ENCODE data around the gene PSMB8. TPM values are rescaled to one million over a fixed set of nuclear protein-coding genes. Genes with fewer than 3 reads are reported as not detected.

The PSMB8 gene
- total RNA-seq, 1 experiment from 2014 or later: 0.96 TPM

DNA sequence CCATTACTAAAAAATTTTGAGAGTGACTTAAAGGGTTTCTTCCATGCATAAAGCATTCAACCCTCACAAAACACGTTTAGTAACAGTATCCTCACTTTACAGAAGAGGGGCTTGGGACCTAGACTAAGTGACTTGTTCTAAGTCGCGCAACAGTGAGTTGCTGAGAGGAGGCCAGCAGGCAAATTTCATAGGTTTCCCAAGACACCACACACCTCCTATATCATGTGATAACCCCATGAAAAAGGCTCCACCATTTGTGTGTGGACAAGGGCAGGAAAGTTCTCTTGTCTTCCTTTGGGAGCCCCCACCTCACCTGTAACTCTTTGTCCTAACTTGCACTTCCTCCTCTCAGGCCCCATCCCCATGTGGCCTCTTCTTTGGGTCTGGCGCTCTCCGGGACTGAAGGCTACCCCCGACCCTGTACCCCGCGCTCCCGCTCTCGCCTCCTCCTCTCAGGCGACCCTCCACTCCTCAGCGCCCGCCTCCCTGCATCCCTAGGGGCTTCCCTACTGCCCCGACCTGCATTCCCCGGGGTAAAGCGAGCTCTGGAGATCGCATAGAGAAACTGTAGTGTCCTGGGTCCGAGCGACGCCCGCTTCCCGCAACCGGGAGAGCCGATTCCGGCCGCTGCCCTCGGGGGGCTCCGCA, 392 bp downstream of the PSMB8 start:
- Histone ChIP-seq H3K4me1 (ENCODE audit: control insufficient read depth in 1 of 2, insufficient read depth in 2 of 2, low read length in 2 of 2) (peaks cover 12 to 21% of the 10 kb centered on the region in 2 experiments; a peak in 3 of 4 replicates), H3K79me2 (ENCODE audit: insufficient read depth, low read length) (no peaks in the 10 kb centered on the region), H4K20me1 (ENCODE audit: insufficient read depth) (no peaks in the 10 kb centered on the region), H2AFZ (ENCODE audit: low read depth, low read length, poor library complexity, severe bottlenecking) (no peak overlapping the region), H3K36me3 (ENCODE audit: control insufficient read depth in 1 of 2, insufficient read depth in 2 of 2, low read length in 2 of 2) (no peaks in the 10 kb centered on the region), H3K27me3 (ENCODE audit: insufficient read depth, low read length) (no peaks in the 10 kb centered on the region), H3K27ac (ENCODE audit: low read depth, low read length) (no peak overlapping the region), H3K9me2 (ENCODE audit: insufficient read depth) (no peaks in the 10 kb centered on the region), H3K4me2 (ENCODE audit: low read length) (no peak overlapping the region), H3K9ac (ENCODE audit: low read length) (no peak overlapping the region), H3K9me3 (ENCODE audit: control insufficient read depth in 1 of 2, insufficient read depth in 1 of 2, low read depth in 1 of 2, low read length in 2 of 2) (no peaks in the 10 kb centered on the region), H3K4me3 (replicated peaks in 1 of 2; ENCODE audit: low read depth in 1 of 2, low read length in 2 of 2) (no peak overlapping the region)
- CTCF ChIA-PET: no interaction called here
- no TSS peak for BruUV-seq (replicated peaks)
- no peak for TF ChIP-seq SIN3A (IDR thresholded peaks at IDR 0.05; ENCODE audit: low read depth)
- TF ChIP-seq YY1 (IDR thresholded peaks at IDR 0.05; ENCODE audit: extremely low read depth, insufficient replicate concordance, low read depth, low read length): no peak
- no peak for TF ChIP-seq SP1 (IDR thresholded peaks at IDR 0.05; ENCODE audit: low read depth)
- no peak for TF ChIP-seq POLR2A (IDR thresholded peaks at IDR 0.05; ENCODE audit: borderline replicate concordance, extremely low read depth, insufficient read depth, insufficient read length)
- TF ChIP-seq EGR1 (IDR thresholded peaks at IDR 0.05; ENCODE audit: low read depth): no peak
- TF ChIP-seq TCF7L2 (IDR thresholded peaks at IDR 0.05; ENCODE audit: borderline replicate concordance, extremely low read depth, insufficient read depth, insufficient read length): no peak
- TF ChIP-seq, protein P1, sequence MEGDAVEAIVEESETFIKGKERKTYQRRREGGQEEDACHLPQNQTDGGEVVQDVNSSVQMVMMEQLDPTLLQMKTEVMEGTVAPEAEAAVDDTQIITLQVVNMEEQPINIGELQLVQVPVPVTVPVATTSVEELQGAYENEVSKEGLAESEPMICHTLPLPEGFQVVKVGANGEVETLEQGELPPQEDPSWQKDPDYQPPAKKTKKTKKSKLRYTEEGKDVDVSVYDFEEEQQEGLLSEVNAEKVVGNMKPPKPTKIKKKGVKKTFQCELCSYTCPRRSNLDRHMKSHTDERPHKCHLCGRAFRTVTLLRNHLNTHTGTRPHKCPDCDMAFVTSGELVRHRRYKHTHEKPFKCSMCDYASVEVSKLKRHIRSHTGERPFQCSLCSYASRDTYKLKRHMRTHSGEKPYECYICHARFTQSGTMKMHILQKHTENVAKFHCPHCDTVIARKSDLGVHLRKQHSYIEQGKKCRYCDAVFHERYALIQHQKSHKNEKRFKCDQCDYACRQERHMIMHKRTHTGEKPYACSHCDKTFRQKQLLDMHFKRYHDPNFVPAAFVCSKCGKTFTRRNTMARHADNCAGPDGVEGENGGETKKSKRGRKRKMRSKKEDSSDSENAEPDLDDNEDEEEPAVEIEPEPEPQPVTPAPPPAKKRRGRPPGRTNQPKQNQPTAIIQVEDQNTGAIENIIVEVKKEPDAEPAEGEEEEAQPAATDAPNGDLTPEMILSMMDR (IDR thresholded peaks at IDR 0.05 in 2 of 3, conservative IDR thresholded peaks at IDR 0.05 in 1 of 3; ENCODE audit: borderline replicate concordance in 1 of 3, insufficient read depth in 1 of 3, low read depth in 2 of 3, low read length in 2 of 3): no peak
- no peak for TF ChIP-seq FOSL1 (IDR thresholded peaks at IDR 0.05; ENCODE audit: low read depth)
- no peak for TF ChIP-seq EZH2 (IDR thresholded peaks at IDR 0.05)
- TF ChIP-seq ZFX (IDR thresholded peaks at IDR 0.05): no peak
- TF ChIP-seq, protein P2, sequence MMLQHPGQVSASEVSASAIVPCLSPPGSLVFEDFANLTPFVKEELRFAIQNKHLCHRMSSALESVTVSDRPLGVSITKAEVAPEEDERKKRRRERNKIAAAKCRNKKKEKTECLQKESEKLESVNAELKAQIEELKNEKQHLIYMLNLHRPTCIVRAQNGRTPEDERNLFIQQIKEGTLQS (IDR thresholded peaks at IDR 0.05): no peak
- no peak for TF ChIP-seq RAD21 (IDR thresholded peaks at IDR 0.05; ENCODE audit: low read depth)
- TF ChIP-seq, protein P3, sequence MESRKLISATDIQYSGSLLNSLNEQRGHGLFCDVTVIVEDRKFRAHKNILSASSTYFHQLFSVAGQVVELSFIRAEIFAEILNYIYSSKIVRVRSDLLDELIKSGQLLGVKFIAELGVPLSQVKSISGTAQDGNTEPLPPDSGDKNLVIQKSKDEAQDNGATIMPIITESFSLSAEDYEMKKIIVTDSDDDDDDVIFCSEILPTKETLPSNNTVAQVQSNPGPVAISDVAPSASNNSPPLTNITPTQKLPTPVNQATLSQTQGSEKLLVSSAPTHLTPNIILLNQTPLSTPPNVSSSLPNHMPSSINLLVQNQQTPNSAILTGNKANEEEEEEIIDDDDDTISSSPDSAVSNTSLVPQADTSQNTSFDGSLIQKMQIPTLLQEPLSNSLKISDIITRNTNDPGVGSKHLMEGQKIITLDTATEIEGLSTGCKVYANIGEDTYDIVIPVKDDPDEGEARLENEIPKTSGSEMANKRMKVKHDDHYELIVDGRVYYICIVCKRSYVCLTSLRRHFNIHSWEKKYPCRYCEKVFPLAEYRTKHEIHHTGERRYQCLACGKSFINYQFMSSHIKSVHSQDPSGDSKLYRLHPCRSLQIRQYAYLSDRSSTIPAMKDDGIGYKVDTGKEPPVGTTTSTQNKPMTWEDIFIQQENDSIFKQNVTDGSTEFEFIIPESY (IDR thresholded peaks at IDR 0.05; ENCODE audit: extremely low read depth, insufficient replicate concordance, low read length): no peak
- TF ChIP-seq ZNF274 (IDR thresholded peaks at IDR 0.05; ENCODE audit: low read depth, low read length): no peak
- no peak for TF ChIP-seq EZH2phosphoT487 (IDR thresholded peaks at IDR 0.05; ENCODE audit: borderline replicate concordance)
- TF ChIP-seq, protein P4, sequence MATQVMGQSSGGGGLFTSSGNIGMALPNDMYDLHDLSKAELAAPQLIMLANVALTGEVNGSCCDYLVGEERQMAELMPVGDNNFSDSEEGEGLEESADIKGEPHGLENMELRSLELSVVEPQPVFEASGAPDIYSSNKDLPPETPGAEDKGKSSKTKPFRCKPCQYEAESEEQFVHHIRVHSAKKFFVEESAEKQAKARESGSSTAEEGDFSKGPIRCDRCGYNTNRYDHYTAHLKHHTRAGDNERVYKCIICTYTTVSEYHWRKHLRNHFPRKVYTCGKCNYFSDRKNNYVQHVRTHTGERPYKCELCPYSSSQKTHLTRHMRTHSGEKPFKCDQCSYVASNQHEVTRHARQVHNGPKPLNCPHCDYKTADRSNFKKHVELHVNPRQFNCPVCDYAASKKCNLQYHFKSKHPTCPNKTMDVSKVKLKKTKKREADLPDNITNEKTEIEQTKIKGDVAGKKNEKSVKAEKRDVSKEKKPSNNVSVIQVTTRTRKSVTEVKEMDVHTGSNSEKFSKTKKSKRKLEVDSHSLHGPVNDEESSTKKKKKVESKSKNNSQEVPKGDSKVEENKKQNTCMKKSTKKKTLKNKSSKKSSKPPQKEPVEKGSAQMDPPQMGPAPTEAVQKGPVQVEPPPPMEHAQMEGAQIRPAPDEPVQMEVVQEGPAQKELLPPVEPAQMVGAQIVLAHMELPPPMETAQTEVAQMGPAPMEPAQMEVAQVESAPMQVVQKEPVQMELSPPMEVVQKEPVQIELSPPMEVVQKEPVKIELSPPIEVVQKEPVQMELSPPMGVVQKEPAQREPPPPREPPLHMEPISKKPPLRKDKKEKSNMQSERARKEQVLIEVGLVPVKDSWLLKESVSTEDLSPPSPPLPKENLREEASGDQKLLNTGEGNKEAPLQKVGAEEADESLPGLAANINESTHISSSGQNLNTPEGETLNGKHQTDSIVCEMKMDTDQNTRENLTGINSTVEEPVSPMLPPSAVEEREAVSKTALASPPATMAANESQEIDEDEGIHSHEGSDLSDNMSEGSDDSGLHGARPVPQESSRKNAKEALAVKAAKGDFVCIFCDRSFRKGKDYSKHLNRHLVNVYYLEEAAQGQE (IDR thresholded peaks at IDR 0.05; ENCODE audit: low read depth): no peak
- no peak for TF ChIP-seq POLR2AphosphoS5 (IDR thresholded peaks at IDR 0.05; ENCODE audit: low read depth, low read length)
- no peak for TF ChIP-seq ELF1 (IDR thresholded peaks at IDR 0.05; ENCODE audit: borderline replicate concordance, low read depth)
- intact Hi-C loops (cut with micrococcal nuclease): no loop called here
- POLR2A ChIA-PET: interaction anchor here (2.2 kb wide), 1 partner anchor 11 kb away, joined by 12 read pairs; the partner anchor contains the start of genes PSMB9 and TAP1
- no peak for ATAC-seq
- RAD21 ChIA-PET (ENCODE audit: low non-redundant PET in 1 of 2, low total read pairs in 2 of 2, uncharacterized antibody in 2 of 2, unreplicated experiment in 2 of 2): no interaction called here
- no peak for DNase-seq (ENCODE audit: low read depth, low spot score)

Data from HCT116 (cell line).